GM18526 (cell line): ENCODE data around the gene SIAE.

Experiments used
- POLR2A ChIP-seq: IDR thresholded peaks from 3 replicates; pipeline ENCODE4 v1.6.1; 2011; ENCODE audit not compliant: insufficient read length; ENCODE audit errors: extremely low read depth

SIAE gene

GRCh38 chr11:124673333-124674167, at the start of gene SIAE, which contains the start of gene SPA17:
SIAE (minus strand) TSS chr11:124673739; CDS start chr11:124673708, 31 bp downstream.
SPA17 (plus strand) TSS chr11:124673904; CDS start chr11:124675265, 1,361 bp downstream.
- peak; percentile 61 for TF ChIP-seq POLR2A

GRCh38 chr11:124722176-124722575, 48.6 kb upstream of the SIAE start:
- no peak for TF ChIP-seq POLR2A

- no peak for TF ChIP-seq POLR2A
These were observed 46.0 kb upstream of the SIAE start for GRCh38 chr11:124719534-124719933.

GRCh38 chr11:124718801-124719200, 45.3 kb upstream of the SIAE start:
- no peak for TF ChIP-seq POLR2A

GRCh38 chr11:124717786-124718651, 44.5 kb upstream of the SIAE start:
- TF ChIP-seq POLR2A = no peak

- no peak for TF ChIP-seq POLR2A
These were observed 43.9 kb upstream of the SIAE start for GRCh38 chr11:124717421-124717785.

- no peak for TF ChIP-seq POLR2A
These were observed 43.1 kb upstream of the SIAE start for GRCh38 chr11:124716591-124716990.

GRCh38 chr11:124712392-124712791, 38.9 kb upstream of the SIAE start:
- TF ChIP-seq POLR2A = no peak

GRCh38 chr11:124707829-124708228, 34.3 kb upstream of the SIAE start:
- TF ChIP-seq POLR2A = no peak

- TF ChIP-seq POLR2A = no peak
These were observed 26.5 kb upstream of the SIAE start for GRCh38 chr11:124700028-124700427.

- TF ChIP-seq POLR2A = no peak
These were observed 26.0 kb upstream of the SIAE start for GRCh38 chr11:124699547-124699946.

GRCh38 chr11:124693142-124693541, 19.6 kb upstream of the SIAE start:
- TF ChIP-seq POLR2A = no peak

GRCh38 chr11:124682443-124682842, 8.9 kb upstream of the SIAE start:
- no peak for TF ChIP-seq POLR2A

GRCh38 chr11:124681421-124681820, 7.9 kb upstream of the SIAE start:
- no peak for TF ChIP-seq POLR2A

GRCh38 chr11:124678416-124678815, 4.9 kb upstream of the SIAE start:
- no peak for TF ChIP-seq POLR2A

- no peak for TF ChIP-seq POLR2A
These were observed 2.8 kb upstream of the SIAE start for GRCh38 chr11:124676386-124676785.
